ENCODE results near the gene INPP5A. TPM values are rescaled to one million over a fixed set of nuclear protein-coding genes. Genes with fewer than 3 reads are reported as not detected.

The INPP5A gene
- total and polyA plus RNA-seq, 2 donors (not counting 1 experiment from before 2014, with no cell fraction given) = 9.3 to 87.8 TPM

DNA sequence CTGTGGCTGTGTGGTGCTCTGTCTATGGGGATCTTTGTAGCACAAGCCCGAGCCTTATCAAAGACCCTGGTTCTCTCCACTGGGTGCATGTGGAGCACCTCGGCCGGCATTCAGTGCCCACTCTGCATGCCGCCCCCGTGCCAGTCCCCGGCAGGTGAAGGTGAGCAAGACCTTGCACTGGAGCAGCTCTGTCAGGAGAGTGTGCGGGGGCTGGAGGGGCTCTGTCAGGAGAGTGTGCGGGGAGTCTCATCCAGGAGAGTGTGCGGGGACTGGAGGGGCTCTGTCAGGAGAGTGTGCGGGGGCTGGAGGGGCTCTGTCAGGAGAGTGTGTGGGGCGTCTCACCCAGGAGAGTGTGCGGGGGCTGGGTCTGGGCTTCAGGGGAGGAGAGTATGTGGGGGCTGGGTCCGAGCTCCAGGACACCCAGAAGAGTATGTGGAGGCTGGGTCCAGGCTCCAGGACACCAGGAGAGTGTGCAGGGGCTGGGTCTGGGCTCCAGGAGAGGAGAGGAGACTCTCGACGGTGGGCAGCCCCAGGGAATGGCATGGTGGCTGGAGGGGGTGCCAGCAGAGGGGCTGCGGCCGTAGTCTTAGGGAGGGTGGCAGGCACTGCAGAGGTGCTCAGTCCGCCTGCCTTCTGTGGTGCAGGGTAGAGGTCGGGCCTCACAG is 40.8 kb downstream of the INPP5A start:
- no peak for ATAC-seq (ENCODE audit: low read depth)
- Histone ChIP-seq H3K79me2 (ENCODE audit: control insufficient read depth, insufficient read depth, low read length) (peaks cover 92% of the 10 kb centered on the region), H3K4me2 (replicated peaks; ENCODE audit: low read depth, low read length, poor library complexity, severe bottlenecking) (no peak overlapping the region), H3K9me3 (ENCODE audit: control extremely low read depth in 1 of 3, control insufficient read depth in 2 of 3, insufficient read depth in 1 of 3, low read length in 2 of 3) (peaks cover 0 to 9% (median 0%) of the 10 kb centered on the region in 3 donors), H3K4me1 (ENCODE audit: control insufficient read depth in 2 of 2, insufficient read depth in 2 of 2, low read length in 2 of 2) (peaks cover 39 to 56% of the 10 kb centered on the region in 2 donors), H4K20me1 (ENCODE audit: control insufficient read depth, insufficient read depth, low read length, poor library complexity, severe bottlenecking) (peaks cover 52% of the 10 kb centered on the region), H3K27me3 (replicated peaks in 1 of 4; ENCODE audit: control extremely low read depth in 1 of 4, control insufficient read depth in 3 of 4, insufficient read depth in 4 of 4, low read length in 3 of 4) (no peaks in the 10 kb centered on the region), H3K36me3 (replicated peaks in 1 of 2; ENCODE audit: control extremely low read depth in 1 of 2, control insufficient read depth in 1 of 2, extremely low read depth in 1 of 2, insufficient read depth in 2 of 2, low read length in 1 of 2) (no peaks in the 10 kb centered on the region), H3K27ac (ENCODE audit: low read length in 2 of 2) (no peak overlapping the region), H3K9ac (ENCODE audit: low read length) (no peak overlapping the region), H2AFZ (ENCODE audit: insufficient read depth, low read depth, low read length, poor library complexity, severe bottlenecking) (no peak overlapping the region), H3K4me3 (ENCODE audit: control extremely low read depth in 1 of 5, extremely low read depth in 1 of 5, insufficient read depth in 1 of 5, low read depth in 2 of 5, low read length in 4 of 5) (no peak overlapping the region)
- ChIA-PET POLR2A (interaction anchor here (0.6 to 0.7 kb wide), 3 partner anchors 9 to 18 kb away, joined by 3 to 5 read pairs (median 4); no protein-coding TSS in a partner anchor), CTCF (no interaction called here)
- Mint-ChIP-seq H3K27me3 (no peaks in the 10 kb centered on the region), H3K27ac (no peak overlapping the region), H3K9me3 (ENCODE audit: insufficient read depth) (no peaks in the 10 kb centered on the region), H3K4me1 (peaks cover 70% of the 10 kb centered on the region), H3K4me3 (no peak overlapping the region)
- 96% methylated on average over 19 of the region's 19 CpGs for WGBS (ENCODE audit: insufficient coverage)
- intact Hi-C loops (cut with micrococcal nuclease) = no loop called here
- DNase-seq = no peak
- TF ChIP-seq CTCF (IDR thresholded peaks at IDR 0.05) (no peak), EZH2 (IDR thresholded peaks at IDR 0.05; ENCODE audit: borderline replicate concordance, insufficient read depth, low read depth, low read length, poor library complexity, severe bottlenecking) (no peak)
